ENCODE results near the gene PIP. TPM values are rescaled to one million over a fixed set of nuclear protein-coding genes. Genes with fewer than 3 reads are reported as not detected.
"Not testable (repeated sequence)": the region's sequence is repeated elsewhere in the genome, so short reads cannot be mapped to it uniquely, and the experiment has no call there.

Gene PIP
- total and polyA plus RNA-seq, 5 donors from 2014 or later: not detected

DNA sequence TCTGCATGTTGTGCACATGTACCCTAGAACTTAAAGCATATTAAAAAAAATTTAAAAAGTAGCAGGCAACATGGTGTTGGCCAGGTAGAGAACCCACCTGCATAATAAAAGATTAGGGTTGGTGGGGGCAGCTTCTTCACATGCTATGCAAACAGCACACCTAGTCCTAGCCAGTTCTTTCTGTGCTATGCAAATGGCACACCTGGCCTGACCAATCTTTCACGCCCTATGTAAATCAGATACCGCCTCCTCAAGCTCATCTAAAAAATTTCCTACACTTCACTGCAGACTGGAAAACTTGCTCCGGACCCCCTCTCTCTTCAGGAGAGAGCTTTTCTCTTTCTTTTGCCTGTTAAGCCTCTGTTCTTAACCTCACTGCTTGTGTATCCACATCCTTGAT is 14.5 kb upstream of the PIP start:
- H3K4me3 ChIP-seq (ENCODE audit: low read depth, low read length): no peak overlapping the region
- H3K27me3 Mint-ChIP-seq: peaks cover 10% of the 10 kb centered on the region
- no peaks in the 10 kb centered on the region for H3K36me3 ChIP-seq (ENCODE audit: control insufficient read depth, insufficient read depth, low read length)
- ATAC-seq (ENCODE audit: low read depth in 2 of 2): no peak
- no peaks in the 10 kb centered on the region for H3K27me3 ChIP-seq (ENCODE audit: control insufficient read depth, insufficient read depth, low read length)
- no peak for DNase-seq
- H3K4me1 ChIP-seq (ENCODE audit: control insufficient read depth, insufficient read depth, low read length, poor library complexity, severe bottlenecking): no peaks in the 10 kb centered on the region
- H3K9me3 Mint-ChIP-seq: peaks cover 0 to 27% (median 9%) of the 10 kb centered on the region in 7 donors
- no peak overlapping the region for H3K27ac Mint-ChIP-seq
- no peaks in the 10 kb centered on the region for H3K4me1 Mint-ChIP-seq
- H3K36me3 Mint-ChIP-seq: peaks cover 4% of the 10 kb centered on the region
- H3K4me3 Mint-ChIP-seq: no peak overlapping the region
- no peaks in the 10 kb centered on the region for H3K9me3 ChIP-seq (ENCODE audit: control insufficient read depth in 2 of 2, low read length in 2 of 2)
- no peak overlapping the region for H3K27ac ChIP-seq (ENCODE audit: insufficient read depth, low read length, poor library complexity, severe bottlenecking)

DNA sequence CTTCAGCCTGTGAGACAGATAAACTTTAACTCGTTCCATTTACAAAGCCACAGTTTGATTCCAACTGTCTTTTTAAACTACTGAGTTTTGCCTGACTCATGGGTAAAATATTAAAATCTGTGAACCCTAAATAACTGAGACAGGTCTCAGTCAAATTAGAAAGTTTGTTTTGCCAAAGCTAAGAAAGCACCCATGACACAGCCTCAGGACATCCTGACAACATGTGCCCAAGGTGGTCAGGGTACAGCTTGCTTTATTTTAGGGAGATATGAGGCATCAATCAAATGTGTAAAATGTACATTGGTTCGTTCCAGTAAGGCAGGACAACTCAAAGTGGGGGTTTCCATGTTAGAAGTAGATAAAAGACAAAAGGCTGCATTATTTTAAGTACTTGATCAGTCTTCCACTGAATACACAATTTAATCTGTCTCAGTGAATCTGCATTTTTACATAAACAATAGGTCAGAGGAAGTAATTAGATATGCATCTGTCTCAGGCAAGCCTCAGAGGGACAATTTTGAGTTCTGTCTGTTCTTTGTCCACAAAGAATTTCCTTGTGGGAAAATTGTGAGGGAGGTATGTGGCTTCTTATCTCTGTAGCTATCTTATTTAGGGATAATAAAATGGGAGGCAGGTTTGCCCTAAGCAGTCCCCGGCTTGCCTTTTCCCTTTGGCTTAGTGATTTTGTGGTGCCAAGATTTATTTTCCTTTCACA is 11.0 kb upstream of the PIP start:
- DNase-seq: no peak
- peaks cover 4 to 20% of the 10 kb centered on the region in 2 experiments for H3K9me3 ChIP-seq (ENCODE audit: control insufficient read depth in 2 of 2, low read length in 2 of 2)
- H3K27ac Mint-ChIP-seq: no peak overlapping the region

DNA sequence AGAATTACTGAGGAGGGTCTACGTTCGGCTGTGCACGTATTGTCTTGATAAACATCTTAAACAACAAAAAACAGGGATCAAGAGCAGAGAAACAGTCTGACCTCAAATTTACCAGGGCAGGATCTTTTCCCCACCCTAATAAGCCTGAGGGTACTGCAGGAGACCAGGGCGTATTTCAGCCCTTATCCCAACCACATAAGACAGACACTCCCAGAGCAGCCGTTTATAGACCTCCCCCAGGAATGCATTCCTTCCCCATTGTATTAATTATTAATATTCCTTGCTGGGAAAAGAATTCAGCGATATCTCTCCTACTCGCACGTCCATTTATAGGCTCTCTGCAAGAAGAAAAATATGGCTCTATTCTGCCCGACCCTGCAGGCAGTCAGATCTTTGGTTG is 8.6 kb upstream of the PIP start:
- H3K36me3 ChIP-seq (ENCODE audit: control insufficient read depth, insufficient read depth, low read length); H3K4me1 Mint-ChIP-seq; H3K36me3 Mint-ChIP-seq; H3K4me1 ChIP-seq (ENCODE audit: control insufficient read depth, insufficient read depth, low read length, poor library complexity, severe bottlenecking); DNase-seq; ATAC-seq (ENCODE audit: low read depth in 2 of 2); H3K27me3 ChIP-seq (ENCODE audit: control insufficient read depth, insufficient read depth, low read length); H3K4me3 ChIP-seq (ENCODE audit: low read depth, low read length); H3K27ac Mint-ChIP-seq; H3K27ac ChIP-seq (ENCODE audit: insufficient read depth, low read length, poor library complexity, severe bottlenecking); H3K4me3 Mint-ChIP-seq: not testable (repeated sequence)
- peaks cover 4 to 21% of the 10 kb centered on the region in 2 experiments for H3K9me3 ChIP-seq (ENCODE audit: control insufficient read depth in 2 of 2, low read length in 2 of 2)
- peaks cover 3 to 31% (median 10%) of the 10 kb centered on the region in 7 donors for H3K9me3 Mint-ChIP-seq
- peaks cover 26% of the 10 kb centered on the region for H3K27me3 Mint-ChIP-seq

More for the DNA sequence above, 11.0 kb upstream of the PIP start:
- Mint-ChIP-seq H3K9me3 (peaks cover 0 to 34% (median 4%) of the 10 kb centered on the region in 7 donors), H3K4me1 (no peaks in the 10 kb centered on the region), H3K27me3 (peaks cover 13% of the 10 kb centered on the region), H3K4me3 (no peak overlapping the region), H3K36me3 (peaks cover 4% of the 10 kb centered on the region)
- no peaks in the 10 kb centered on the region for H3K27me3 ChIP-seq (ENCODE audit: control insufficient read depth, insufficient read depth, low read length)
- no peaks in the 10 kb centered on the region for H3K36me3 ChIP-seq (ENCODE audit: control insufficient read depth, insufficient read depth, low read length)
- ATAC-seq (ENCODE audit: low read depth in 2 of 2): no peak
- H3K4me1 ChIP-seq (ENCODE audit: control insufficient read depth, insufficient read depth, low read length, poor library complexity, severe bottlenecking): no peaks in the 10 kb centered on the region
- no peak overlapping the region for H3K27ac ChIP-seq (ENCODE audit: insufficient read depth, low read length, poor library complexity, severe bottlenecking)
- no peak overlapping the region for H3K4me3 ChIP-seq (ENCODE audit: low read depth, low read length)

DNA sequence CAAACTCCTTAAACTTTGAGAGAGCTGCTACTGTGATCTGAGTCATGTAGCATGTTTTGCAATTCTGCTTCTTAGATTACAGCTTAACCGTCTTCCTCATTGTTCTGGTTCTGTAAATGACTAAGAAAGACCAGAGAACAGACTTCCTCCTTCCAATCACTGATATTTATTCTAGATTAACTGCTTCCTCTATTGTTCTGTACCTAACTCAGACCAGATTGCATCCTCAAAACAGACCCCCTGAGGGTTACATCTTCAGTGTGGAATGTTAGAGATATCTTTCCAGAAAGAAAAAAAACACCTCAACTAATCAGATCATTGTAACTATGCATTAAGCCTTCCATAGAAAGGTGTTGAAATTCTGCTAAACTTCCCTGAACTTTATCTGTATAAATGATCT is 5.7 kb upstream of the PIP start:
- Mint-ChIP-seq H3K27me3 (peaks cover 28% of the 10 kb centered on the region), H3K4me1 (peaks cover 0 to 7% (median 0%) of the 10 kb centered on the region in 4 donors), H3K36me3 (no peaks in the 10 kb centered on the region), H3K27ac (no peak overlapping the region), H3K4me3 (no peak overlapping the region), H3K9me3 (peaks cover 1 to 31% (median 10%) of the 10 kb centered on the region in 7 donors)
- DNase-seq (no peak), ATAC-seq (ENCODE audit: low read depth in 2 of 2) (no peak)
- H3K4me3 ChIP-seq (ENCODE audit: low read depth, low read length): no peak overlapping the region
- no peaks in the 10 kb centered on the region for H3K36me3 ChIP-seq (ENCODE audit: control insufficient read depth, insufficient read depth, low read length)
- H3K4me1 ChIP-seq (ENCODE audit: control insufficient read depth, insufficient read depth, low read length, poor library complexity, severe bottlenecking): no peaks in the 10 kb centered on the region
- H3K27ac ChIP-seq (ENCODE audit: insufficient read depth, low read length, poor library complexity, severe bottlenecking): no peak overlapping the region
- peaks cover 4 to 21% of the 10 kb centered on the region in 2 experiments for H3K9me3 ChIP-seq (ENCODE audit: control insufficient read depth in 2 of 2, low read length in 2 of 2)
- H3K27me3 ChIP-seq (ENCODE audit: control insufficient read depth, insufficient read depth, low read length): peaks cover 4% of the 10 kb centered on the region

DNA sequence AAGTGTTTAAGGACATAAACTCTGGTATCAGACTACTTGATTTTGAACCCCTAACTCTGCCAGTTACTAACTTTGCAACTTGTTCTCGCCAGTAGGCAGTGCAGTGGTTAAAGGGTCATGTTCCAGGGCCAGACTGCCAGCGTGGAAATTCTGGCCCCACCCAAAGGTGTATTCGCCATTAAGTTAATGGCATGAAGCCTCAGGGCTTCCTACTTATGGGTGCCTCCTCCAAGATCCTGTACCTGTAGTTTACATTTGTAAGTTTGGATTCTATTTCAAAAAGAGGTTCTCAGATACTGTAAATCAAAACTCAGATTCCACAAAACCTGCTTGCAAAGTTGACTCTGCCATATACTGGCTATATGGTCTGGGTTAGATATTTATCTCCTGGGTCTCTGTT is 2.8 kb upstream of the PIP start:
- Mint-ChIP-seq H3K9me3 (peaks cover 1 to 18% (median 7%) of the 10 kb centered on the region in 7 donors), H3K4me3 (no peak overlapping the region), H3K36me3 (no peaks in the 10 kb centered on the region), H3K27me3 (peaks cover 37% of the 10 kb centered on the region), H3K27ac (no peak overlapping the region), H3K4me1 (peaks cover 0 to 7% (median 0%) of the 10 kb centered on the region in 4 donors)
- Histone ChIP-seq H3K4me3 (ENCODE audit: low read depth, low read length) (no peak overlapping the region), H3K36me3 (ENCODE audit: control insufficient read depth, insufficient read depth, low read length) (no peaks in the 10 kb centered on the region), H3K27me3 (ENCODE audit: control insufficient read depth, insufficient read depth, low read length) (peaks cover 4% of the 10 kb centered on the region), H3K27ac (ENCODE audit: insufficient read depth, low read length, poor library complexity, severe bottlenecking) (no peak overlapping the region), H3K9me3 (ENCODE audit: control insufficient read depth in 2 of 2, low read length in 2 of 2) (peaks cover 0 to 13% of the 10 kb centered on the region in 2 experiments), H3K4me1 (ENCODE audit: control insufficient read depth, insufficient read depth, low read length, poor library complexity, severe bottlenecking) (no peaks in the 10 kb centered on the region)
- no peak for ATAC-seq (ENCODE audit: low read depth in 2 of 2)
- DNase-seq: no peak

DNA sequence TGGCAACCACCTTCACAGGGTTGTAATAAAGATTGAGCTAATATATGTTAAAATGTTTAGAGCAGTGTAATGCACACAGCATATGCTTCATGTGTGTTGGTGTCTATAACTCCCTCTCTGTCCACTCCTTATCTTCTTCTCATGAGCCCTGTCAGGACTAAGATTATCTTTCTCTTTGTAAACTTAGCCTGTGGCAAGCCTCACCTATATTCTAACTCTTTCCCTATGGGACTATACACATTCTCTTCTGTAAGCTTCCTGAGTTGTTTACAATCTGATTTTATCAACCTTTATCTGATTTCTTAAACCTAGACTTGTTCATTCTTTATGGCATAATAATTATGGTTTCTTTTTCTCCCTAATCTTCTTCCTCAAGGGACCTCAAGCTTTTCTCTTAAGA is 2.4 kb upstream of the PIP start:
- no peaks in the 10 kb centered on the region for H3K4me1 ChIP-seq (ENCODE audit: control insufficient read depth, insufficient read depth, low read length, poor library complexity, severe bottlenecking)
- peaks cover 0 to 7% (median 0%) of the 10 kb centered on the region in 4 donors for H3K4me1 Mint-ChIP-seq
- no peak overlapping the region for H3K4me3 ChIP-seq (ENCODE audit: low read depth, low read length)
- H3K9me3 Mint-ChIP-seq: peaks cover under 1 to 16% (median 6%) of the 10 kb centered on the region in 7 donors
- H3K27ac Mint-ChIP-seq: no peak overlapping the region
- no peak overlapping the region for H3K27ac ChIP-seq (ENCODE audit: insufficient read depth, low read length, poor library complexity, severe bottlenecking)
- H3K4me3 Mint-ChIP-seq: no peak overlapping the region
- H3K27me3 Mint-ChIP-seq: peaks cover 37% of the 10 kb centered on the region
- no peaks in the 10 kb centered on the region for H3K36me3 ChIP-seq (ENCODE audit: control insufficient read depth, insufficient read depth, low read length)
- DNase-seq (no peak), ATAC-seq (ENCODE audit: low read depth in 2 of 2) (no peak)
- peaks cover 4% of the 10 kb centered on the region for H3K27me3 ChIP-seq (ENCODE audit: control insufficient read depth, insufficient read depth, low read length)
- peaks cover 0 to 13% of the 10 kb centered on the region in 2 experiments for H3K9me3 ChIP-seq (ENCODE audit: control insufficient read depth in 2 of 2, low read length in 2 of 2)
- H3K36me3 Mint-ChIP-seq: no peaks in the 10 kb centered on the region

DNA sequence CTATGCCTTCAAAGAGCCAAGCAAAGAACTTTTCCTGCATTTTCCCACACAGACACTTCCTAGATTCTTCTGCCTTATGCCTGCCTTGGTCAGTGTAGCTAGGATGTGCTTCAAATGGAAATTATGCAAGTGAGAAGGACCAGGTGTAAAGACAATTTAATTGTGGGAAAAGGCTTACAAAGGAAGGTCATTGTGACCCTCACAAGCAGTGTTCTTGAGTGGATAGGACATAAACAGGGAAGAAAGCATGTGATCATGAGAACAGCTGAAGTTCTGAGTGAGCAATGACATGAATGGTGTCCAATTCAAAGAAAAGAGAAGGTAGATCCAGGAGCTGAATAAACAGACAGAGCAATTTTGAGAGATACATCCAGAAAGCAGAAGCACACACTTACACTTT is 1.3 kb upstream of the PIP start:
- Mint-ChIP-seq H3K36me3 (no peaks in the 10 kb centered on the region), H3K4me1 (peaks cover 0 to 7% (median 0%) of the 10 kb centered on the region in 4 donors), H3K27ac (no peak overlapping the region), H3K27me3 (peaks cover 42% of the 10 kb centered on the region), H3K4me3 (no peak overlapping the region), H3K9me3 (peaks cover 0 to 9% (median 5%) of the 10 kb centered on the region in 7 donors)
- Histone ChIP-seq H3K27ac (ENCODE audit: insufficient read depth, low read length, poor library complexity, severe bottlenecking) (no peak overlapping the region), H3K4me3 (ENCODE audit: low read depth, low read length) (no peak overlapping the region), H3K9me3 (ENCODE audit: control insufficient read depth in 2 of 2, low read length in 2 of 2) (peaks cover 0 to 4% of the 10 kb centered on the region in 2 experiments), H3K27me3 (ENCODE audit: control insufficient read depth, insufficient read depth, low read length) (peaks cover 4% of the 10 kb centered on the region), H3K4me1 (ENCODE audit: control insufficient read depth, insufficient read depth, low read length, poor library complexity, severe bottlenecking) (no peaks in the 10 kb centered on the region), H3K36me3 (ENCODE audit: control insufficient read depth, insufficient read depth, low read length) (no peaks in the 10 kb centered on the region)
- no peak for ATAC-seq (ENCODE audit: low read depth in 2 of 2)
- DNase-seq: no peak

DNA sequence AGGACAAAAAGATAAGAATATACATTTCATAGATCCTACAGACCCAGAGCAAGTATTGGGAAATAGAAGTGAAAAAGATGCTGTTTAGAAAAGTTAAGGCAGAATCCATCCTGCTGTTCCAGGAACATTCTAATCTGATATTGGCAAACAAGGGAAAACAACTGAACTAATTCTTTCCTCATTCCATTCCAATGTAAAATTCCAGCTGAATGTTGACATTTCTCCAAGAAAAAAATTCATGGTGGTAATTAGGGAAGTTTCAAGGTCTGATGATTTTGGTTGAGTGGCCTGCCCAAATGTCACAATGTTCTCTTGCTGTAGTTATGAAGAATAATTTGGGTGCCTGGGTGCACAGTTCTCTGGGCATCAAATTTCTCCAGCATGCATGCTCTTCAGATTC is 15.2 kb downstream of the PIP start:
- ATAC-seq (ENCODE audit: low read depth in 2 of 2) (no peak), DNase-seq (no peak)
- Mint-ChIP-seq H3K27me3 (peaks cover 11% of the 10 kb centered on the region), H3K9me3 (peaks cover 0 to 12% (median 3%) of the 10 kb centered on the region in 7 donors), H3K36me3 (no peaks in the 10 kb centered on the region), H3K4me1 (no peaks in the 10 kb centered on the region), H3K27ac (no peak overlapping the region), H3K4me3 (no peak overlapping the region)
- Histone ChIP-seq H3K4me3 (ENCODE audit: low read depth, low read length) (no peak overlapping the region), H3K9me3 (ENCODE audit: control insufficient read depth in 2 of 2, low read length in 2 of 2) (peaks cover 0 to 3% of the 10 kb centered on the region in 2 experiments), H3K27me3 (ENCODE audit: control insufficient read depth, insufficient read depth, low read length) (no peaks in the 10 kb centered on the region), H3K36me3 (ENCODE audit: control insufficient read depth, insufficient read depth, low read length) (no peaks in the 10 kb centered on the region), H3K4me1 (ENCODE audit: control insufficient read depth, insufficient read depth, low read length, poor library complexity, severe bottlenecking) (no peaks in the 10 kb centered on the region), H3K27ac (ENCODE audit: insufficient read depth, low read length, poor library complexity, severe bottlenecking) (no peak overlapping the region)

Measured in CD4-positive, CD25-positive, alpha-beta regulatory T cell (primary cell).